Metanephros (tissue), 1 donor: ENCODE results near the gene MED14. TPM values are rescaled to one million over a fixed set of nuclear protein-coding genes. Genes with fewer than 3 reads are reported as not detected.

Experiments used
- total RNA-seq: library from RNA; depleted of rRNA; stranded (reverse); fragments of >200 nt; gene quantifications from one replicate; pipeline ENCODE4 v1.2.3, GENCODE V29; 2014

Gene MED14
- 33.8 TPM for total RNA-seq

DNA sequence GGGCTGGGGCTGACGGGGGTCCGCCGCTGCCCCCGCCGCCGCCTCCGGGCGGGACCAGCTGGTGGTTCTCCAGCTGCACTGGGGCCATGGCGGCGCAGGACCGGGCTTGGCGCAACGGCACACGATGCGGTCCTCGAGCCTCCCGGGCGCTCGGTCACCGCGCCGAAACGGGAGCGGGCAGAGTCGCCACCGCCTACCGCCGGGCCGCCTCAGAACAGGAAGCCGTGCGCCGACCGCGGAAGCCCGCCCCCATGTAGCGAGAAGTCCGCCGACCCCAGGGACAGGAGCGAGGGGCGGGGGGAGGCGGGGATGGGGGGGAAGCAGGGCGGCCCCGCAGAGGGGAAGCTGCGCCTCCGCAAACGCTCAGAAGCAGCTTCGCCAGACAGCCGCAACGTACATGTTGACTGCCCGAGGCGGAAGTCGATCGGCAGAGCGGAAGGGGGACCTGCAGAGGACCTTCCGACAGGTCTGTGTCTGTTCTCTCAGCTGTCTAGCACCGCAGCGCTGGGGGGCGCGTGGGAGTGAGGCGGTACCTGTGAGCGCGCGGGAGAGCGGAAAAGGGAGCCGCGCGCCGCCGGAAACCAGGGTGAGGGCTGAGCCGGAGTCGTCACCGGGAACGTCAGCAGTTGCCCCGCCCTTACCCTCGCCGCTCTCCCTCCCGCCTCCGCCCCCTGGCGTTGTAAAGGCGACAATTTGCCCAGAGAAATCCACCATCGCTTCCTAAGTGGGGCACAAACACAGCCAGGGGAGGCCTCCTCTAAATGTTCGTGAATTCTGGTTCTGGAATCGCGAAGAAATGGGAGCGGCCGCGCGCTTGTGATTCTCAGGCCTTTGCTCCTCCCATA lies at the start of gene MED14:
TSS of gene MED14 (minus strand) at position 218 of the 845 bp plus-strand sequence. CDS start at position 88, 130 bp downstream.

DNA sequence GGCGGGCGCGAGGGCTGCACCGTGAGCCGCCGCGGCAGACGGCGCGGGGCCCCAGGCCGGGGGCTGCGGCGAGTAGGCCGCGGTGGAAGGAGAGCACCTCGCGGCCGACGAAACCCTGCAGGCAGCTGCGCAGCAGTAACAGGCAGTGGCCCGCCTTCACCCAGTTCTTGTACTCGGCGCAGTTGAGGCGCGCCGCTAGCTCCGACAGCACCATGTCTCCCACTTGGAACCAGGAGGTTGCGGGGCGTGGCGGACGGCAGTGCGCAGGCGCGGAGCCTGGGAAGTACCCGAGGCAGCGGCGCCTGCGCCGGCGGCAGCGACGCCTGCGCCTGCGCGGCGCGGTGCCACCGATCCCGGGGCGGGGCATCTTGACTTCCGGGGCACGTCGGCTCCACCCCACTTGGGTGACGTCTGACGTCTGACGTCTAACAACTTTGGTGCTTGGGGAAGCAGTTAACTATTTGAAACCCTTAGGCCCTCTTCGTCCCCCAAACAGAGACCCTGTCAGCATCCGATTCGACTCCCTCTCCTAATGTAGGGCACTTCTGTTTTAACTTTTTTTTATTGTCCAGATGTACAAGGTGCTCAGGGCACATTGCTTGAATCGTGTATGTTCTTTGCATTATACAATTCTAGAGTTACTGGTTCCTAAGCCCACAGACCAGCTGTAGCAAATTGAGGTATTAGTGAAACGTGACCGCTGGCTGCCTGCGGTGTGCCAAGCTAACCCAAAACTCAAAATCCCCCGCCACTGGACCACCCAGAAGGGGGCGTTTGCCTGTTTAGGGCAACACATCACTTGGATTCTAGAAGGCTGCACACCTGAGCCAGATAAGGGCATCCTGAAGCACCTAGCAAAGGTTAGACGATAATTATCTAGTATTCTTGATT lies 87.8 kb downstream of the MED14 start, which contains the start of gene CXorf38:
TSS of gene CXorf38 (minus strand) at position 255 of the 891 bp plus-strand sequence. CDS start at position 214, 41 bp downstream.

DNA sequence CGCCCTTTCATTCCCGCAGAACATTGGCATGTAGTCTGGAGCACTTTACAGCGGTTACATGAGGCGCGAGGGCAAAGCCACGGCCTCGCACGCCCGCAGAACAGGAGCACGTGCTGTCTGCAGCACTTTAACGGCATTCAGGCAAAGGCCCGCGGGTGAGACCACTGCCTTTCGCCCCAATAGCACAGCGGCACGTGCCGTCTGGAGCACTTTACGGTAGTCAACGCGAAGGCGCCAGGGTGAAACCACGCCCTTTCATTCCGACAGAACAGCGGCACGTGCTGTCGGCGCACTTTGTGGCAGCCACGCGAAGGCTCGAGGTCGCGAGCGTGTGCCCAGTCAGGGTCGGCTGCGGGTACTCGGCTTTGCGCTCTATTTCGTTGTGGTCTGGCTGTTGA lies 112.2 kb downstream of the MED14 start, which contains the start of gene MPC1L:
TSS of gene MPC1L (plus strand) at position 290 of the 398 bp plus-strand sequence. CDS start 138 bp downstream, outside the sequence.

Other genes starting within 250 kb of the MED14 start
- gene ATP6AP2, start 154.6 kb downstream of the MED14 start, total RNA-seq, result 113 TPM
- gene MPC1L, start 112.1 kb downstream of the MED14 start, total RNA-seq, result not detected
- 13.4 TPM for gene CXorf38, start 88.0 kb downstream of the MED14 start, total RNA-seq